Cardiac fibroblast (primary cell): Measurements from ENCODE around the gene CYTIP.
"Not testable (repeated sequence)": the region's sequence is repeated elsewhere in the genome, so short reads cannot be mapped to it uniquely, and the experiment has no call there.

ENCODE experiments used
- DNase-seq, 2 donors: peaks; one replicate each; pipeline versions ENCODE4 v3.0.0 to v3.0.0-alpha.2; 2010; ENCODE audit warnings: low read depth in 2 of 2
- H3K4me3 ChIP-seq, 2 donors: replicated peaks in 1 of 2; 1 replicate in 1 of 2; 2 replicates in 1 of 2; pipeline ENCODE4 v1.5.1; 2011; ENCODE audit warnings: low read depth in 2 of 2, low read length in 2 of 2, mild to moderate bottlenecking in 2 of 2, moderate library complexity in 1 of 2
- CTCF ChIP-seq: IDR thresholded peaks from one replicate; pipeline ENCODE4 v1.5.1; 2011; ENCODE audit warnings: low read depth, mild to moderate bottlenecking, low read length, inconsistent platforms

CYTIP gene

GRCh38 chr2:157386747-157387146, 57.1 kb downstream of the CYTIP start:
- no peak overlapping the region for H3K4me3 ChIP-seq
- DNase-seq: no peak
- TF ChIP-seq CTCF: no peak

- no peak for DNase-seq
- no peak for TF ChIP-seq CTCF
- H3K4me3 ChIP-seq: no peak overlapping the region
Measured at GRCh38 chr2:157386247-157386646, 57.6 kb downstream of the CYTIP start.

DNA sequence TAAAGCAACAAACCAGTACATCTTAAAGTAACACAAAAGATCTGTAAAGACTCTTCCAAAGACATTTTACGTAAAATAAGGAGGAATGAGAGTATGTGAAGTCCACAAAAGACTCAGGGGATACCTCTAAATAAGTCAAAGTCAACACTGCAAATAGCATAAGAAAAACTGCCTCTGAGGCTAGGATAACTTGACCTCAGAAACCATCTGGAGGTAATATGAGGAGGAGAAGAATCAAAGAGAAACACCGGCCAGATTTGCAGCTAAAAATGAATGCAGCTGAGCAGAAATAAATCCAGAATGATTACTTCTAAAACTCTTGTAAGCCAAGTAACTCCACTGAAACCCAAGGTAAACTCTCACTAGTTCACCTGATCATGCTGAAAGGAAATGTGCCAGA, 66.0 kb downstream of the CYTIP start:
- TF ChIP-seq CTCF: no peak
- no peak overlapping the region for H3K4me3 ChIP-seq
- no peak for DNase-seq

DNA sequence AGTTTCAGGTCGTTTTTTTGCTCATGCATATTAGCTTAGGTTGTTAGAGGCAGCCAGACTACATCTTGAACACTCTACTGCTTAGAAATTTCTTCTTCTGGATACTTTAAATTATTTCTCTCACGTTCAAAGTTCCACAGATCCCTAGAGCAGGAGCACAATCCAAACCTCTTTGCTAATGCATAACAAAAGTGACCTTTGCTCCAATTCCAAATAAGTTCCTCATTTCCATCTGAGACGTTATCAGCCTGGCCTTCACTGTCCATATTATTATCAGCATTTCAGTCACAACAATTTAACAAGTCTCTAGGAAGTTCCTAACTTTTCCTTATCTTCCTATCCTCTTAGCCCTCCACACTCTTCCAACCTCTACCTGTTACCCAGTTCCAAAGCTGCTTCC, 67.8 kb downstream of the CYTIP start:
- DNase-seq: no peak
- TF ChIP-seq CTCF: no peak
- H3K4me3 ChIP-seq: no peak overlapping the region

DNA sequence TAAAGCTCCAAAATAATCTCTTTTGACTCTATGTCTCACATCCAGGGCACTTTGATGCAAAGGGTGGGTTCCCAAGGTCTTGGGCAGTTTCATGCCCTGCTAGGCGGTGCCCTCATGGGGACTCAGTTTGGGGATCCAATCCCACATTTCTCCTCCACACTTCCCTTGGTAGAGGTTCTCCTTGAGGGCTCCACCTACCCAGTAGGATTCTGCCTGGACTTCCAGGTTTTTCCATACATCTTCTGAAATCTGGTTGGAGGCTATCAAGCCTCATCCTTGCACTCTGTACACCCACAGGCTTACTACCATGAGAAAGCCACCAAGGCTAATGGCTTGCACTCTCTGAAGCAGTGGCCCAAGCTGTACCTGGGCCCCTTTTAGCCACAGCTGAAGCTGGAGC, 68.5 kb downstream of the CYTIP start:
- H3K4me3 ChIP-seq: no peak overlapping the region
- no peak for TF ChIP-seq CTCF
- DNase-seq: no peak

- H3K4me3 ChIP-seq, DNase-seq: not testable (repeated sequence)
Measured at GRCh38 chr2:157368508-157368907, 75.4 kb downstream of the CYTIP start.

- TF ChIP-seq CTCF: no peak
- DNase-seq: no peak
- H3K4me3 ChIP-seq: no peak overlapping the region
Measured at GRCh38 chr2:157367704-157368103, 76.2 kb downstream of the CYTIP start.
